GM19395 (cell line): ENCODE data around the gene C1QTNF5.
A peak's percentile ranks its signal among the peaks of the same experiment; 100 is the strongest.
"Not testable (repeated sequence)": the region's sequence is repeated elsewhere in the genome, so short reads cannot be mapped to it uniquely, and the experiment has no call there.

Experiments used
- ATAC-seq: cut with Tn5 transposase; IDR thresholded peaks from one replicate; pipeline ENCODE4 v1.9.1; 2021; ENCODE audit warnings: mild to moderate bottlenecking, moderate library complexity; ENCODE audit not compliant: unreplicated experiment

C1QTNF5 gene, protein sequence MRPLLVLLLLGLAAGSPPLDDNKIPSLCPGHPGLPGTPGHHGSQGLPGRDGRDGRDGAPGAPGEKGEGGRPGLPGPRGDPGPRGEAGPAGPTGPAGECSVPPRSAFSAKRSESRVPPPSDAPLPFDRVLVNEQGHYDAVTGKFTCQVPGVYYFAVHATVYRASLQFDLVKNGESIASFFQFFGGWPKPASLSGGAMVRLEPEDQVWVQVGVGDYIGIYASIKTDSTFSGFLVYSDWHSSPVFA

DNA sequence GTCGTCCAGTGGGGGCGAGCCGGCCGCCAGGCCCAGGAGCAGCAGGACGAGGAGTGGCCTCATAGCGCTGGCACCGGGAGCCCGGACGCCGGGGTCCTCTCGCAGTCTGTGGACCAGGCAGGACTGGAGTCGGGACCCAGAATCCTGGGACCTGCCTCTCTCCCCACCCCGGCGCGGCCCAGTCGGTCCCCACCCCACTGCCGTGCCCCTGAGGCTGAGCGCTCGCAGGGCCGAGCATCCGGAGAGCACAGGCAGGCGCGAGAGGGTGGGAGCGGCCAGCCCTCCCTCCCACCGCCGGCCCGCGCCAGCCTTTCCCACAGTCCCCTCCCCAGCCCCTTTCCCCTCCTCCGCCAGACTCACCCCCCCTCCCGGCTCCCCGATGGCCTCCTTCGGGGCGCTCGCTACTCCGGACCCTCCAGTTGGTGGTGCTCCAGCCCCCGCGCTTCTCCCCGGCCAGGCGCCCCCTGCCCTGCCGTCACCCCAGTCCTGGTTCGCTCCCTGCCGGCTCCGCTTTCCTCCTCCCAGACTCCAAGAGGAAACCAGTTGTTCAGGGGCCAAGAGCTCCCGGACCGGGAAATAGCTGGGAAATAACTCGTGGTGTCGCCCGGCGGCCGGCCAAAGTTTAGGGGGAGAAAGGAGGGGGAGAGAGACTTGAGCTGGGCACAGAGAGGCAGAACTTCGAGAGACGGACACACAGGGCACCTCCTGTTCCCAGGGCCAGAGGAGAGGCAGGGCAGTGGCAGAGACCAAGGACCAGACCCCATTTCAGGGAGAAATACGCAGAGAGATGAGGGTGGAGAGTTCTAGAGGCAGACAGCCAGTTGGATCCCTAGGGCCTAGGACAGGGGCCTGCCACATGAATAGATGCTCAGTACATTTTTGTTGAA, at the start of gene C1QTNF5:
Gene C1QTNF5 (minus strand): TSS at position 549 of the 887 bp plus-strand sequence. CDS start 486 bp downstream, at position 63.
- no peak for ATAC-seq

DNA sequence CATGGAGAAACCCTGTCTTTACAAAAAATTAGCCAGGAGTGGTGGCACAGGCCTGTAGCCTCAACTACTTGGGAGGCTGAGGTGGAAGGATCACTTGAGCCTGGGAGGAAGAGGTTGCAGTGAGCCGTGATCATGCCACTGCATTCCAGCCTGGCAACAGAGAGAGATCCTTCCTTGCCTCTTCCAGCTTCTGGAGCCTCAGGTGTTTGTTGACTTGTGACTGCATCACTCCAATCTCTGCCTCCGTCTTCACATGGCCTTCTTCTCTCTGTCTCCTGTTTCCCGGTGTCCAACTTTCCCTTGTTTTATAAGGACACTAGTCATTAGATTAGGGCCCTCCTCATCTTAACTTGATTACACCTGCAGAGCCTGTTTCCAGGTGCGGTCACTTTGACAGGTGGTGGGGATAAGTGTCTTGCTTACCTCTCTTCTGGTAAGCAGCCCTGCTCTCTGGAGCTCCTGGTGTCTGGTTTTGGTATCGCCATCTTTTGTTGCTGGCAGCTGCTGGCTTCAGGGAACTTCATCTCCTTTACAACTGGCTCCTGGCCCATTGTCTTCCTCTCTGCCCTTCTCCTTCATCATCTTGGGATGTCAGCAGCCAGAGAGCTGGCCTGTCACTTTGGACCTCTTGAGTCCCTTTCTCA, 49.0 kb upstream of the C1QTNF5 start:
- ATAC-seq = no peak

DNA sequence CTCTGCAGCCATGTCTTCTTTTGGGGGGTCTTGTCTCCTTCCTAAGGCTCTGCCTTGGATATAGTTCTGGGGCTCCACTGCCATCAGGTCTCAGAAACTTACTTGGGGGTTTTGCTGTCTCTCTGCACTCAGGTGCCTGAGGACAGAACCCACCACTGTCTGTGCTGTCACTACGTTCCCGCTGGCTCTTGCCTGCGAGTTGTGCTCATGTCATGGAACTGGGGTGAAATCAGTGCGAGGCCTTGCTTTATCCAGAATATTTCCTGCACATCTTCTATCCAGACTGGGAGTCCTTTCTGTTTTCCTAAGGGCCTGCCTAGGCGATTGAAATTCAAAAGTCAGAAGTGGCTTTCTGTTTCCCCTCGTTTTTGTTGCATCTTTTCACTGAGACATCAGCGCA, 47.4 kb upstream of the C1QTNF5 start:
- no peak for ATAC-seq

DNA sequence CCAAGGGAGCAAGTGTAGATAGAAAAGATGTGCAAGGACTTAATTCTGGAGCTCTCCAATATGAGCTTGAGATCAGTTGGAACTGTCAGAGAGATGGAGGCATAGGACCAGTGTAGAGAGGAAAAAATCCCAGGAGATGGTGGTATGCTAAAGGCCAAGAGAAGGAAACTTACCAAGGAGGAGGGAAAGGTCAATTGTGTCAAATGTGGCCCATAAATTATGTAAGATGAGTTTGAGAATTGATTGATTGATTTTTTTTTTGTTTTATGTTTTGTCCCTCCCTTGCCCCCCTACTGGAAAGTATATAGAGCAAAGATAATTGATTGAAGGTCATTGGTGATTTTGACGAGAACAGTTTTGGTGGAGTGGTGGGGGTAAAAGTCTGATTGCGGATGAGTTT, 43.6 kb upstream of the C1QTNF5 start:
- no peak for ATAC-seq

DNA sequence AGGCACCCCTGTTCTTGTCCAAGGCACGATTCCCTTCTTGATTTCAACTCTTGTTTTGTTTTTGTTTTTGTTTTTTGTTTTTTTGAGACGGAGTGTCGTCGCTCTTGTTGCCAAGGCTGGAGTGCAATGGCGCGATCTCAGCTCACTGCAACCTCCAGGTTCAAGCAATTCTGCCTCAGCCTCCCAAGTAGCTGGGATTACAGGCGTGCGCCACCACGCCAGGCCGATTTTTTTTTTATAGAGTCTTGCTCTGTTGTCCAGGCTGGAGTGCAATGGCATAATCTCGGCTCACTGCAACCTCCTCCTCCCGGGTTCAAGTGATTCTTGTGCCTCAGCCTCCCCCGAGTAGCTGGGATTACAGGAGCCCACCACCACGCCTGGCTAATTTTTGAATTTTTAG, 41.8 kb upstream of the C1QTNF5 start:
- ATAC-seq = not testable (repeated sequence)

DNA sequence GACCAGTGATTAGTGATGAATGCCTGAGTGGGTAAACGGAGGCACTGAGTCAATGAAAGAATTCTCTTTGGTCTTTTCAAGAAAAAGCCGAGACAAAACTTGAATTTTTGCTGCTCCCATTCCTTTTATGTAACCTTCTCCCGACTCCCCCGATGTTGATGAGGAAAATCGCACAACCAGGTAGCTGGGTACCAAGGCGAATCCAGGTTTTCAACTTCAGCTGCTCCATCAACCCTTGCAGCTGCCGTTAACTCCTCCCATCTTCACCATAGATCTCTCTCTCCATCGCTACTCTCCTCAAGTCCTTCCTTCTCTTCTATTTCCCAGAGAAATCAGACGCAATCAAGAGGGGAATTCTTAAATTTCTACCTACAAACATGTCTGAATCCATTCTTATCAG, 41.4 kb upstream of the C1QTNF5 start:
- ATAC-seq = no peak

DNA sequence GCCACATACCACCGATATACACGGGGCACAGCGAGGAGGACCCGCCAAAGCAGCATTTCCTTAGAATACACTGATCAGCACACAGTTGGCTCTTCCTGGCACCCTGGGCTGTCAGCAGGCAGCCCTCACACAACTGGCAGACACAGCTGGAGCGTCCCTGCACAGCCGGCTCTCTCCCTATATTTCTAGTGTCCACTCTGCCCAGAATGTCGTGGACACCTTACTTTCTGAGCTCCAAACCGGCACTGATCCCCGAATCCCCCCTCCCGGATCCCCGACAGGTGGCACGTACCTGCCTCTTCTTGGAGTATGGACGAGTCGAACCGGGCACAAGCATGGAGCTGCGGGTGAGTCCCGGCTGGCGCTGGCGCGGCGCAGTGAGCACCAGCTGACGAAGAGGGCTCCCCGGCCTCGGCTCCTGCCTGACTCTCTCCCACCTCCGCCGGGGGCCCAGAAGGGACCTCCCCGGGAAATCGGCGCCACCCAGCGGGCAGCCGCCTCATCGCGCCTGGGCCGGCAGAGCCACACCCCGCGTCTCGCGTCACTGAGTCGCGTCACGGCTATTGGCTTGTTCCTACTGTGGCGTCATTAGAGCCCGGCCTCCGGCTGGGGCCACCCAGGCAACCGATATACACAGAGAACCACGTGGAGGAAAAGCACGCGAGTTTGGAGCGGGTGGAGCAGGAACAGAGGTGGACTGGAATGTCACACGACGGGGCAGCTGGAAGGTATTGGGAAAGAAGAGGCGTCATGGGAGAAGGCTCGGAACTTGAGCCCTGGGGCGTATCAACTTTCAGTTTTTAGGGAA, 40.7 kb upstream of the C1QTNF5 start, which contains the start of gene USP2:
Gene USP2 (minus strand): TSS at position 510 of the 808 bp plus-strand sequence. CDS start 8,210 bp downstream, outside the sequence.
- peak; percentile 95 for ATAC-seq

DNA sequence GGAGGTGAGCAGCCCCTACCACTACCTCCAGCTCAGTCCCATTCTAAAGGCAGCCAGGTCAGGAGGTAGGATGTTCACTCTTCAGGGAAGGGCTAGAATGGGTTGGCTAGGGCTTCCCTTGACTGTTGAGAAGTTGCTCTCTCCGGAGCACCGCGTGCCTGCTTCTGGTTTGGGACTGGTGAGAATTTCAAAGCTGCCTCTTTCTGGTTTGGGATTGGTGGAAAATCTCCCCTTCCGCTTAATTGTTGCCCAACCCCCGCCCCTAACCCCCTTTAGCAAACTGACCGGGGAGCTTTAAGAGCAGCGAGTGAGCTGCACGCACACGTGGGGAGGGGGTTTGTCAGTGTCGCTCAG, 40.1 kb upstream of the C1QTNF5 start:
- no peak for ATAC-seq

DNA sequence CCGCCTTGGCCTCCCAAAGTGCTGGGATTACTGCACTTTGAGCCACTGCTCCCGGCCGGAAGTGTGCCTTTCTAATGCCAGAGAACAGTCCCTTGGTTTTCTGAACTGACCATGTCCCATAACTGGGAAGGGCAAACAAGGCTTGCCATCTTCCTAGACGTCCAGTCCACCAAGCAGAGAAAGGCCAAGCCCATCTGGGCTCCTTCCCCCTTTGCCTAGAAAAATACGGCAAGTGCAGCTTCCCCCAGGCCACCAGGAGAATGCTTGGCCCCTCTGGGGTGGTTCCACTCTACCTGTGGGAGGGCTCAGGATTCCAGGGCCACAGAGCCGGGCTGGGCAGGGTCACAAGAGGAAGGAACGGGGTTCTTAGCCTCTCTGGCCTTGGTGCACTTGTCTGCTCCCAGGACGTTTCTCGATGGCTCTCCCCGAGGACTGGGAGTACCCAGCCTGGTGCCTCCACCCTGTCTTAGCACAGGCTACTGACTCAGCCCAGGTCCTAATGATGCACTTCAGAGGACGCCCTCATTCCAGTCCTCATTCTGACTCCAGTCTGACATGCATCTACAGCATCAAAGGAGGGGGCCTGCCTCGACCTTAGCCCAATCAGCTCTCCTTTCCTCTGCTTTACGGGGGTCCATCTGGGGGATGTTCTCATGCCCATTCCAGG, 39.6 kb upstream of the C1QTNF5 start:
- ATAC-seq = no peak

DNA sequence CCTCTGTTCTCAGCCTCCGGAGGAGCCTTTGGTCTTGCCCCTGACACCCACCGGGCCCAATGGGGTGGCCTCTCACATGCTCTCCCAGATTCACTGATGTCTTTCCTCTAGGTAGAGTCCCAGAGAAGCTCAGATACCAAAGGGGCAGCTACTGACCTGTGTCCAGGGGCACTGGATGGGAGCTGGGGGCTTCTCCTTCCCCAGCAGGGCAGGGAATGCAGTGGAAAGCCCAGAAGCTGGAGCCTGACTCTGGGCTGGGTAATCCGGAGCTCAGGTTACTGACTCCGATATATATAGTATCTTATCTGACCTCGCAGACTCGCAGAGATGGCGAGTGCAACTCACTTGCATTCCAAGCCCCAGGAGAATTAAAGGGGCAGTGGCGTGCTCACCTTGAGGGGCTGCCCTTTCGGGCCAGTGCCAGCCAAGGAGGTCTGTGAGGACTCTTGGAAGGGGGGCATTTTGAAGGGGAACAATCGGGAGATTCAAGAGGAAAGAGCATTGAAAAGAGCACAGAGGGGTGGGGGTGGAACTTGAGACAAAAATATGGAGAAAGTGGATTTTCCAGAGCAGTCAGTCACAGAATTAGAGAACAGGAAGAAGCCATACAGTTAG, 38.3 kb upstream of the C1QTNF5 start:
- no peak for ATAC-seq

DNA sequence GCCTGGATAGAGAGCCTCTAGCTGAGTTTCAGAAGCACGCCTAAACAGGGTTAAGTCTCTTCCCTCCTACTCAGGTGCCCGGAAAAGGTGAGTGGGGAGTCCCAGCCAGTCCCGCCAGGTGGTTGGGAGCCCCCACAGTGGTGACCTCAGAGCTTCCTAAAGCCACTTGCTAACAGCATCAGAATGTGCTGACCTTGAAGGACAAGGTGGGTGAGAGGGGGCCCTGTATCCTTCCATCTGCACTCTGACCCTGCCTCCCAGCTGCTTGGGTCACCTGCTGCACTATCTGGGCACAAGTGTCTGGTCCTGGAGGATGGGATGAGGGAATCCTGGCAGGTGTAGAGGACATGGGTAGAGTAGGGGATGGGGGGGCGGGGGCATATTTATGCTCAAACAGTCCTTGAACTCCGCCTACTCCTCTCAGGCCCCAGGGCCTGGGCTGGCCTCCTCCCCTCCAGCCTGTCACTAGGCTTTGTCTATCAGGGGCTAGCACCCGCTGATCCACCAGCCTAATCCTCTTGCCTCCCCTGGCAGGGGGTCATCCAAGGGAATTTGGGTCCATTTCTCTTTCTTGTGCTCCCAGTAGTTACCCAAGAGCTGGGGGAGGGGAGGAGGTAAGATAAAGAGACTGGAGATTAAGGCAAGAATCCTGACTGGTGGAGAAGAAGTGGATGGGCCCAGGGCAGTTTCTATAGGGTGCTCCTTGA, 37.4 kb upstream of the C1QTNF5 start:
- no peak for ATAC-seq

DNA sequence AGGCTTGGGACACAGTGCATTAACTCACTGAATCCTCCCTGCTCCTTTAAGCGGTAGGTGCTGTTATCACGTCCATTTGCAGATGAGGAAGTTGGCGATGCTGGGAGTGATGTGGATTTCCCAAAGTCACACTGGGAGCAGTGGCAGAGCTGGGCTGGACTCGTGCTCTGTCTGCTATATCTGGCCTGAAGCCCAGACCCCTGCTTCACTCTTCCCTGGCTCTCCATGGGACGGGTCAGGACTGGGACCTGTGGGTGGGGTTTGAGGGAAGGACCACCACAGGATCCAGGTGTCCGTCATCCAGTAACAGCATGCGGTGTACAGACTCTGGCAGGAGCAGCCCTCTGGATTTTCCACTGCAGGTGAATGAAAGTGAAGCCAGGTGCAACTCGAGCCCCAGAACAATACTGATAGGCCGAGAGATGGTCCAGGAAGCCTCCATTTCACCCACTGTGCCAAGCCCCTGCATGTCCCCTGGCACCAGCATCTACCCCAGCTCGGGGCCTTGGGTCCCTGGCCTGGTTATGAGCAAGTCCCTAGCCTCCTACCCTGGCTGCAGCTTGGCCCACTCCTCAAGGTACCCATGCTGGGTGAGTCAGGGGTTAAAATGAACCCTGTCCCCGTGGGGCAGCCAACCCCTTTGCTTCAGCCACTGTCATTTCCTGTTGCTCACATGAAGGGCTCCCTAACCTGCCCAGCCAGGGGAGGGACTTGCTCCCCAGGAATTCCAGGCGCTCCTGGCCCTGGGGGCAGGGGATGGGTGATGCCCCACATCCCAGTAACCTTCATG, 36.6 kb upstream of the C1QTNF5 start:
- no peak for ATAC-seq

DNA sequence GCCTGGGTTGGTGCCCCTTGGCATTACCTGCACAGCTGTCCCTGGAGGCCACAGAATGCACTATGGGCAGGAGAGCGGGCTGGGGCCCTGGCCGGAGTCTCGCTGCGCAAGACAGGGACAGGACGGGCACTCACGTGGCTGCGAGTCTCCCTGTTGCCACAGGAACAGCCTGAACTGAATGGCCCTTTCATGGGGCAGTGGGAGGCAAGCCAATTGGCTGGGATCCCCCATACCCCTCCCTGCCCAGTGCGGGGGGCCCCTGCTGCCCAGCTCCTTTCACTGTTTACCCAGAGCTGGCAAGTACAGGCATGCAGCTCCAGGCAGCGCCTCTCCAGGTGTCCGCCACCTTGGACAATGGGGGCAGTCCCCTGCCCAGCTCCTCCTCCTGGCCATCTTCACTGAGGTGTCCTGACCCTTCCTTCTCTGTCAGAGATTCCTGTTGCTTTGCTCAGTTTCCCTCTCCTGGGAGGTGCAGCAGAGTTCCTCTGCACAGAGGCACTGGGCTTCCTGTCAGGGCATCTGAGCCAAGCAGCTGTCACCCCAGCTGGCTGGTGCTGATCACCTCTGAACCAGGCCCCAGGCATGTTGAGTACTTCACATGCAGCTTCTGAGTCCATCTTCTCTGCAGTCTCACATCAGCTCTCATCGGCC, 35.6 kb upstream of the C1QTNF5 start:
- ATAC-seq = no peak

DNA sequence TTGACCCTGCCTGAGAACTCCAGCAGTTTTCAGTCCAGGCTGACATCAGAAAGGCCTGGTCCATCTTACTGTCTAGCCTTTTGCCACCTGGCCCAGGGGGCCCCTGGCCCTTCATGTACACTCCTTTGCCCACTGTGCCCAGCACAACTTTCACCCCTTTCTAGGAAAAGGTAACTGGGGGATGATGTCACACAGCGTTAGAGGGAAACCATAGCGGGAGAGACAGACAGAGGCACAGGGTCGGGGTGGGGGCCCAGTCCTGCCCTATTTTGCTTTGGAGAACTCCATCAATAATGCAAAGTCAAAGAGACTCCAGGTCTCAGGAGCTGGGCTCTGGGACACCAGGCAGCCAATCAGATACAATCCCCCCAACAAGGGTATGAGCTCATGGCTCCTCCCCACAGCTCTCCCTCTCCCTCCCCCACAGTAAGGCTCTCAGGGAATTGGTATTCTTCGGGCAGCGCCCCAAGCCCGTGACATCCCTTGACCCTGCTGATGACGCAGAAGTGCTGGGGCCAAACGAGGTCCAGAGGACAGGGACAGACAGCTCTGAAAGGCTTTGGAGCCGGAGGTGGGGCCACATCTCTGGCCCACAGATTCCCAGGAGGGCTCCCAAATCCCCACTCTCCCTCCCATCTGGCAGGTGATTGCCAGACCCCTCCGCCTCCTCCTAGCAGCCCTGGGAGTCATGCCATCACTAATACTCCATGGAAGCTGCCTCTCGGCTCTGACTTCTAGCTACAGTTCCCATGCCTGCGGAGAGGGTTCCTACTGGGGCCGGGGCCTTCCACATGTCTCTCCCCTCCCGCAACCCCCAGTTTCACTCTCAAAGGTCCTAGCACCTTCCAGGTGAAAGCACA, 34.9 kb upstream of the C1QTNF5 start:
- no peak for ATAC-seq

DNA sequence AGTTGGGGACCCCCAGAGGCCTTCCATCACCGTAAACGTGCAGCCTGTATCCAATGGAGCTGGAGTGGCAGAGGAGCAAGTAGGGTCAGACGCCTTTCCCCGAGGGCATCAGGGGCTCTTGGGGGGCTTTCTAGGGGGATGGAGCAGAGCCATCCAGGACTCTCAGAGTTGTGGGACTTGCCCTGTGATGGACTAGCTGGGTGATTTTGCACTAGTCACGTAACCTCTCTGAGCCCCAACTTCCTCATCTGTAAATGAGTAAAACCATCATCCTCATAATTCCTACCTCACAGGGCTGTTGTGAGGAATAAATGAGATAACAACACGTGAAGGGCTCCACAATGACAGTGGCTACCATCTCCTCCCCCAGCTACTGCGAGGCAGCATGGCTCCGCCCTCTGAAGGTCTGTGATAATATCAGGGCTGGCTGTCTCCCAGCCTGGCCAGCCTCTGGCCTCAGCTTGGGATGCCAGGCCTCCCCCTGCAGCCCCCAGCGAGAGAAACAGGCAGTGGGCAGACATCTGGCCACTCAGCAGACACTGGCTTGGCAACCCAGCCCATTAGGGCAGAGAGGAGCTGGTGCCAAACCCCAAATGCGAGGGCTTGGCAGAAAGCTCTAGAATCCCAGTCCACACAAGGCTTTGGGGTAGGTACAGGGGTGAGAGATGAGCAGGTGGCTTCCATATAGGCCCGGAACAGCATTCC, 34.1 kb upstream of the C1QTNF5 start:
- no peak for ATAC-seq

DNA sequence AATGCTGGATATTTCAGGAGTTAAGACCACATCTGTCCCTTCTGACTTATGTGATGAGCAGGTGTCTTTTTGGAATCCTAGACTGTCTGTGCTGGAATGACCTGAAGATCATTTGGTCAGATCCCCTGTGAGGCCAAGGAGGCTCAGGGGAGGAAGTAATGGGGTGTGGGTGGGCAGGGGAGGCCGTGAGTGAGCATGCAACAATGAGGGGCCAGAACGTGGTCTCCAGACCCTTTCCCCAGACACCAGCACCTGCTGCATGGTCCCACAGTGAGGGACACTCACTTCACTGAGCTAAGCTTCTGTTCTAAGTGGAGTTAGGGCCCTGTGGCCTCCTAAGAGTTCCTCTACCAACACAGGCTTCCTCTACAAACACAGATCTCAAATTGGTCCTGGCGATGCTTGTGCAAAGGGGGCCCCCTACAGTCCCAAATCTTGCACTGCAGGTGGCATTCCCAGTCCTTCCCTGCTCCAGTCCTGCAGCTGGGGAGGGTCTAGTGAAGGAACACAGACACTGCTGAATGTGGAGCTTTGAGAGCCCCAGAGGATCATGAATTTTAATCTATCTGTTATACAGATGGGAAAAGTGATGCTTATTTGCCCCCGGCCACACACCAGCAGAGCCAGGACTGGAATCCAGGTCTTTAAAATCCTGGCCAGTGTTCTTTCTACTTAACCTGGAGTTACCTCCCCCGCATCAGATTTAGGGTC, 33.4 kb upstream of the C1QTNF5 start:
- no peak for ATAC-seq
